Measurements from ENCODE around the gene ITIH1.

- TF ChIP-seq CTCF (IDR thresholded peaks at IDR 0.05) (no peak), POLR2A (IDR thresholded peaks at IDR 0.05) (no peak)
These were observed 53.3 kb downstream of the ITIH1 start, which contains the start of gene ITIH4 for GRCh38 chr3:52830535-52831258.
